KMS-11 (cell line): ENCODE data around the gene ADAMTS12.

Source experiments
- H2AFZ ChIP-seq: fragments of 200-600 bp; sonication (generic); 2 replicates; pipeline ENCODE4 v1.6.1; 2016; ENCODE audit warnings: antibody characterized with exemption, mixed run types, low read depth
- H3K27ac ChIP-seq: fragments of 200-600 bp; sonication (generic); 2 replicates; pipeline ENCODE4 v1.6.1; 2016; ENCODE audit warnings: mild to moderate bottlenecking, mixed run types
- H3K27me3 ChIP-seq: fragments of 200-600 bp; sonication (generic); 2 replicates; pipeline ENCODE4 v1.6.1; 2017; ENCODE audit warnings: mild to moderate bottlenecking, low read depth, mixed run types, moderate library complexity; ENCODE audit not compliant: insufficient read depth
- H3K36me3 ChIP-seq: fragments of 200-600 bp; sonication (generic); 2 replicates; pipeline ENCODE4 v1.6.1; 2017; ENCODE audit warnings: mild to moderate bottlenecking, mixed run types; ENCODE audit not compliant: insufficient read depth
- H3K4me1 ChIP-seq: fragments of 200-600 bp; sonication (generic); 2 replicates; pipeline ENCODE4 v1.6.1; 2016; ENCODE audit warnings: mild to moderate bottlenecking, low read depth, mixed run types; ENCODE audit not compliant: poor library complexity, severe bottlenecking
- H3K4me2 ChIP-seq: fragments of 200-600 bp; sonication (generic); 2 replicates; pipeline ENCODE4 v1.7.0; 2016; ENCODE audit warnings: mild to moderate bottlenecking, mixed run types
- H3K4me3 ChIP-seq: fragments of 200-600 bp; sonication (generic); IDR thresholded peaks from 2 replicates; pipeline ENCODE4 v1.6.1; 2017; ENCODE audit warnings: low read depth, low read length, mixed read lengths; ENCODE audit not compliant: insufficient read depth
- H3K79me2 ChIP-seq: fragments of 200-600 bp; sonication (generic); 2 replicates; pipeline ENCODE4 v1.6.1; 2016; ENCODE audit warnings: low read depth, mixed run types; ENCODE audit not compliant: insufficient read depth
- H3K9ac ChIP-seq: fragments of 200-600 bp; sonication (generic); 2 replicates; pipeline ENCODE4 v1.6.1; 2016; ENCODE audit warnings: mild to moderate bottlenecking, mixed run types
- H4K20me1 ChIP-seq: fragments of 200-600 bp; sonication (generic); 2 replicates; pipeline ENCODE4 v1.6.1; 2016; ENCODE audit warnings: mild to moderate bottlenecking, mixed run types; ENCODE audit not compliant: insufficient read depth
- CTCF ChIP-seq: fragments of 200-600 bp; sonication (generic); conservative IDR thresholded peaks from 2 replicates; pipeline ENCODE4 v1.6.1; 2017; ENCODE audit warnings: low read depth, mild to moderate bottlenecking, antibody characterized with exemption, low read length, moderate library complexity, mixed read lengths

ADAMTS12 gene

GRCh38 chr5:33531824-33532223 is 360.0 kb downstream of the ADAMTS12 start:
- Histone ChIP-seq H3K36me3 (no peaks in the 10 kb centered on the region), H3K4me2 (no peak overlapping the region), H3K27me3 (no peaks in the 10 kb centered on the region), H2AFZ (no peak overlapping the region), H3K79me2 (no peaks in the 10 kb centered on the region), H3K27ac (no peak overlapping the region), H3K9ac (no peak overlapping the region), H3K4me3 (no peak overlapping the region), H3K4me1 (no peaks in the 10 kb centered on the region), H4K20me1 (no peaks in the 10 kb centered on the region)
- no peak for TF ChIP-seq CTCF

GRCh38 chr5:33531037-33531298 is 360.8 kb downstream of the ADAMTS12 start:
- Histone ChIP-seq H3K9ac (no peak overlapping the region), H2AFZ (no peak overlapping the region), H3K27ac (no peak overlapping the region), H3K27me3 (no peaks in the 10 kb centered on the region), H3K4me3 (no peak overlapping the region), H4K20me1 (no peaks in the 10 kb centered on the region), H3K4me1 (no peaks in the 10 kb centered on the region), H3K4me2 (no peak overlapping the region), H3K36me3 (no peaks in the 10 kb centered on the region), H3K79me2 (no peaks in the 10 kb centered on the region)
- no peak for TF ChIP-seq CTCF

GRCh38 chr5:33530183-33531036 is 361.4 kb downstream of the ADAMTS12 start:
- no peak overlapping the region for H2AFZ ChIP-seq
- H4K20me1 ChIP-seq, result no peaks in the 10 kb centered on the region
- no peaks in the 10 kb centered on the region for H3K79me2 ChIP-seq

GRCh38 chr5:33527696-33528095 is 364.1 kb downstream of the ADAMTS12 start:
- no peak overlapping the region for H2AFZ ChIP-seq
- no peaks in the 10 kb centered on the region for H3K4me1 ChIP-seq
- no peak overlapping the region for H3K9ac ChIP-seq
- H3K27ac ChIP-seq, result no peak overlapping the region
- TF ChIP-seq CTCF, result no peak
- H4K20me1 ChIP-seq, result no peaks in the 10 kb centered on the region
- no peaks in the 10 kb centered on the region for H3K79me2 ChIP-seq
- H3K4me3 ChIP-seq, result no peak overlapping the region
- H3K36me3 ChIP-seq, result no peaks in the 10 kb centered on the region
- H3K27me3 ChIP-seq, result no peaks in the 10 kb centered on the region
- H3K4me2 ChIP-seq, result no peak overlapping the region

More at GRCh38 chr5:33530183-33531036, 361.4 kb downstream of the ADAMTS12 start:
- Histone ChIP-seq H3K9ac (no peak overlapping the region), H3K36me3 (no peaks in the 10 kb centered on the region), H3K4me3 (no peak overlapping the region), H3K4me2 (no peak overlapping the region), H3K27ac (no peak overlapping the region), H3K4me1 (no peaks in the 10 kb centered on the region), H3K27me3 (no peaks in the 10 kb centered on the region)
- no peak for TF ChIP-seq CTCF
